Stimulated activated CD8-positive, alpha-beta memory T cell treated with anti-CD3 and anti-CD28 coated beads, Interleukin-4, amount 100 ng/mL, for 48 hours (primary cell): ENCODE results near the gene CAPZB.
"Not testable (repeated sequence)": the region's sequence is repeated elsewhere in the genome, so short reads cannot be mapped to it uniquely, and the experiment has no call there.

Experiments
- DNase-seq: peaks from one replicate; pipeline ENCODE4 v3.0.0-alpha.2; 2020

Gene CAPZB

DNA sequence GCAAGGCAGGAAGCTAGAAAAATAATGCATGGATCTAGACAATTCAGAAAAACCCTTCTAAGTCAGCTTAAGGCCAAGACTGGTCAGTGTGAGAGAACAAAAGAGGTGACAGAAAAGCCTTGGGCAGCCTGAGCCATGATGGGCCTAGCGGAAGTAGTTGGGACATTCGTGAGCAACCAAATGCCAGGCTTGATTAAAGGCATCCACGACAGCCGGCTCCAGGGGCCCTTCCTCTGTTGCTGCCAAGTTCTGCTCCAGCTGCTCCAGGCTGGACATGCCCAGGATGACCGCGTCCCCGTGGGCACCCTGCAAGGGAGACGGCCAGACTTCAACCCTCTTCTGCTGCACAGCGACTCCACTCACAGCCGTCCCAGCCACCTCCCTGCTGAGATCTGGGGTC, 181.3 kb downstream of the CAPZB start:
- not testable (repeated sequence) for DNase-seq

DNA sequence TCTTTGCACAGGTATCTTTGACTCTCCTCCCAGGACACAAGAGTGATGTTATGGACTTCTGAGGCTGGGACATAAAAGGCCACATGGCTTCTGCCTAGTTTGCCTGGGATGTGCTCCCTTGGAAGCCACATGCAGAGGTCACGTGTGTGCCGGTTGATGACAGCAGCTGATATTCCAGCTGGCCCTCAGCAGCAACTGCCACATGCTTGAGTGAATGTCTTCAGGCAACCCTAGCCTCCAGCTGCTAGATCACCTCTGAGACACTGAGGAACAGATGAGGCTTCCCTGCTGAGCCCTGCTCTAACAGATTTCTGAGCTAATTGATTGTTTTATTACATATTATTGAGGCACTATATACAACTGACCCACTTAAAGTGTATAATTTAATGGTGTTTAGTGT, 185.1 kb downstream of the CAPZB start:
- no peak for DNase-seq

DNA sequence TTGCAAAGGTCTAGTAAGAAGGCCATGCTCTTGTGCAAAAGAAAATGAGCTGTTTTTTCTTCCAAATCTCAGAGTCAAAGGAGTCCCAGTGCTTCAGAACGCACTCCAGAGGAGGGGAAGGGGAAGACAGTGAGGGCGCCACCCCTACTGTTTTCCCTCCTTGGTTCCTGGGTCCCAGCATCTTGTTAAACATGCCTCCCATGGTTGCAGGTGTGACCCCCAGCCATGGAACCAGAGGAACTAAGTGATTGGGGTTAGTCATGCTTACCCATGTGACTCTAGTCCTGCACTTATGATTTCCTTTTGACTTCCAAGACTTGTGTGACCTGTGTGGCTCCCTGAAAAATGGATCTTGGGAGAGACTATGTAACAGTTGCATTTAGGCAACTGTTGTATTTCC, 190.7 kb downstream of the CAPZB start:
- DNase-seq: no peak

DNA sequence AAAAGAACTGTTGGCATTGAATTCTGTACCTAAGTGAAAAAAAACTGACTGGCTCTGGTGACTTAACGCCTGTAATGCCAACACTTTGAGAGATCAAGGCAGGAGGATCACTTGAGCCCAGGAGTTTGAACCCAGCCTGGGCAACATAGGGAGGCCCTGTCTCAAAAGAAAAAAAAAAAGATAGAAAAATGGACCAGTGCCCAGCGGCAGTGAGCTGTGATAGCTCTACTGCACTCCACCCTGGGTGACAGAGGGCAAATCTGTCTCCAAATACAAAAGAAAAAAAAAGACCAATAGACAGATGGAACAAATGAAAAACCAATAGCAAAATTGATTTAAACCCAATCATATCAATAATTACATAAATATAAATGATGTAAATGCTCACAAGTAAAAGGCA, 196.1 kb downstream of the CAPZB start:
- DNase-seq: no peak
